HG02885 (cell line): ENCODE measurements around the gene LRP5.
"Not testable (repeated sequence)": the region's sequence is repeated elsewhere in the genome, so short reads cannot be mapped to it uniquely, and the experiment has no call there.

Source experiments
- ATAC-seq: cut with Tn5 transposase; IDR thresholded peaks from one replicate; pipeline ENCODE4 v1.9.1; 2021; ENCODE audit warnings: mild to moderate bottlenecking; ENCODE audit not compliant: unreplicated experiment, poor library complexity

The LRP5 gene

GRCh38 chr11:68279676-68280075, 32.7 kb upstream of the LRP5 start:
- no peak for ATAC-seq

- peak; percentile 45 for ATAC-seq
Measured at GRCh38 chr11:68282141-68282860, 30.1 kb upstream of the LRP5 start.

GRCh38 chr11:68282861-68283230, 29.5 kb upstream of the LRP5 start:
- no peak for ATAC-seq

- not testable (repeated sequence) for ATAC-seq
Measured at GRCh38 chr11:68284588-68284987, 27.8 kb upstream of the LRP5 start.

GRCh38 chr11:68287419-68287818, 25.0 kb upstream of the LRP5 start:
- no peak for ATAC-seq

- ATAC-seq: no peak
Measured at GRCh38 chr11:68289456-68289855, 22.9 kb upstream of the LRP5 start.

GRCh38 chr11:68293708-68294107, 18.7 kb upstream of the LRP5 start:
- ATAC-seq: no peak

GRCh38 chr11:68295271-68295670, 17.1 kb upstream of the LRP5 start:
- no peak for ATAC-seq

- no peak for ATAC-seq
Measured at GRCh38 chr11:68295940-68296339, 16.5 kb upstream of the LRP5 start.

GRCh38 chr11:68296344-68297051, 15.9 kb upstream of the LRP5 start:
- ATAC-seq: no peak

GRCh38 chr11:68297052-68297378, 15.4 kb upstream of the LRP5 start:
- ATAC-seq: no peak

- ATAC-seq: no peak
Measured at GRCh38 chr11:68297494-68297811, 14.9 kb upstream of the LRP5 start.

GRCh38 chr11:68297812-68298658, 14.4 kb upstream of the LRP5 start:
- ATAC-seq: peak; percentile 56

GRCh38 chr11:68298659-68299516, 13.5 kb upstream of the LRP5 start:
- ATAC-seq: no peak

- ATAC-seq: not testable (repeated sequence)
Measured at GRCh38 chr11:68299517-68299879, 12.9 kb upstream of the LRP5 start.

GRCh38 chr11:68300076-68300830, 12.1 kb upstream of the LRP5 start:
- ATAC-seq: no peak

- no peak for ATAC-seq
Measured at GRCh38 chr11:68302256-68302655, 10.1 kb upstream of the LRP5 start.

GRCh38 chr11:68302670-68303069, 9.7 kb upstream of the LRP5 start:
- ATAC-seq: no peak

- no peak for ATAC-seq
Measured at GRCh38 chr11:68303083-68303482, 9.3 kb upstream of the LRP5 start.
